Measurements from ENCODE around the gene ZNF436.

ZNF436 gene

DNA sequence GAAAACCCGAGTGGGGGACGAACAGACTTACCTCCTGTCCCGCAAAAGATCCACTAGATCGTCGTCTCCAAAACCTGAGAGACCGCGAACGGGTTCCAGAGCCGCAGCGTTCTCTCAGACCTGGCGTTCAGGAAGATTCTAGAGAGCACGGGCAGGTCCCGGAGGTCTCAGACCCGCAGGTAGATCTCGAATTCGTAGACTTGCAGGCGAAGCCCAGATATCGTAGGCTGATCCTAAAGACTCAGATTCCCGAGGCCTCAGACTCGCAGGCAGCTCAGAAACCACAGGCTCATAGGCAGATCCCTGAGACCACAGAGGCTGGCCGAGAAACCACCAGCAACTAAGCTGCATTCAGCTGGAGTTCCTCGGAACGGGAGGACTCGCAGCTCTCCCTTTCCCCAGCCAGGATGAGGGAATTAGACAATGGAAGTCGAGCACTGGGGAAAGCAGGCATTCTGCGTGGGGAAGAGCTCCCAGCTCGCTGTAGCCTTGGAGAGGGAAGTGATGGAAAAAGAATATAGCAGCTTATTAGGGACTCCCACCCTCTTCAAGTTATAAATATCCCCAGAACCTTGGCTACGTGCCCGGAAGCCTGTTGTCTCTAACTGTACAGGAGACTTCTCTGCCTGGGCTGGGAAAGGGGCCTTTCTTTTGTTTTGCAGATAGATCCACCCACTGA, at the start of gene ZNF436:
Gene ZNF436, minus strand, starts transcription at position 502 of the 679 bp plus-strand sequence. CDS start 1,831 bp downstream, outside the sequence.
- peak within 1 kb of the TSS; percentile 69 for H3K4me3 ChIP-seq (ENCODE audit: low read depth, low read length)
- DNase-seq (ENCODE audit: low read depth), result peak; percentile 41
- TF ChIP-seq CTCF (IDR thresholded peaks at IDR 0.05; ENCODE audit: insufficient read depth, low read depth, low read length, missing control alignments), result no peak

GRCh38 chr1:23419180-23419579, 49.5 kb upstream of the ZNF436 start:
- DNase-seq (ENCODE audit: low read depth), result no peak
- TF ChIP-seq CTCF (IDR thresholded peaks at IDR 0.05; ENCODE audit: insufficient read depth, low read depth, low read length, missing control alignments), result no peak
- no peak overlapping the region for H3K4me3 ChIP-seq (ENCODE audit: low read depth, low read length)

GRCh38 chr1:23417570-23417969, 47.9 kb upstream of the ZNF436 start:
- no peak overlapping the region for H3K4me3 ChIP-seq (ENCODE audit: low read depth, low read length)
- no peak for DNase-seq (ENCODE audit: low read depth)
- TF ChIP-seq CTCF (IDR thresholded peaks at IDR 0.05; ENCODE audit: insufficient read depth, low read depth, low read length, missing control alignments), result no peak

- no peak for DNase-seq (ENCODE audit: low read depth)
- no peak overlapping the region for H3K4me3 ChIP-seq (ENCODE audit: low read depth, low read length)
- TF ChIP-seq CTCF (IDR thresholded peaks at IDR 0.05; ENCODE audit: insufficient read depth, low read depth, low read length, missing control alignments), result no peak
Observed at GRCh38 chr1:23416964-23417363, 47.3 kb upstream of the ZNF436 start.

- H3K4me3 ChIP-seq (ENCODE audit: low read depth, low read length), result no peak overlapping the region
- DNase-seq (ENCODE audit: low read depth), result no peak
- TF ChIP-seq CTCF (IDR thresholded peaks at IDR 0.05; ENCODE audit: insufficient read depth, low read depth, low read length, missing control alignments), result no peak
Observed at GRCh38 chr1:23408797-23409290, 39.2 kb upstream of the ZNF436 start.

GRCh38 chr1:23407016-23407630, 37.5 kb upstream of the ZNF436 start:
- no peak for DNase-seq (ENCODE audit: low read depth)
- TF ChIP-seq CTCF (IDR thresholded peaks at IDR 0.05; ENCODE audit: insufficient read depth, low read depth, low read length, missing control alignments), result no peak
- H3K4me3 ChIP-seq (ENCODE audit: low read depth, low read length), result no peak overlapping the region

Data from GM12865 (cell line).